HepG2 (cell line): Measurements from ENCODE around the gene SPC24. TPM values are rescaled to one million over a fixed set of nuclear protein-coding genes. Genes with fewer than 3 reads are reported as not detected.

Source experiments
- CREB1 ChIP-seq, 2 experiments: fragments of 450-650 bp in 1 of 2; IDR thresholded peaks; 2 replicates each; pipeline ENCODE4 v1.6.1; 2016 to 2017; ENCODE audit warnings: control low read depth in 1 of 2, mild to moderate bottlenecking in 1 of 2, missing compliant biosample characterization in 1 of 2, missing genetic modification characterization in 1 of 2
- HMGXB4 ChIP-seq, 2 experiments: sonication (generic) in 1 of 2; formaldehyde crosslinking in 1 of 2; IDR thresholded peaks; 2 replicates each; pipeline versions ENCODE4 v1.4.0 to v1.6.1; 2018 to 2020; ENCODE audit warnings: missing genetic modification reagents in 2 of 2, borderline replicate concordance in 1 of 2, low read depth in 1 of 2, mild to moderate bottlenecking in 1 of 2, missing biosample characterization in 1 of 2
- MBD4 ChIP-seq: IDR thresholded peaks from 2 replicates; pipeline ENCODE4 v1.6.1; 2012; ENCODE audit warnings: low read length, inconsistent platforms, borderline replicate concordance
- MNT ChIP-seq: fragments of 450-650 bp; IDR thresholded peaks from 2 replicates; pipeline ENCODE4 v1.6.1; 2016
- MTA1 ChIP-seq: sonication (generic); formaldehyde crosslinking; IDR thresholded peaks from 2 replicates; pipeline ENCODE4 v1.4.0; 2020; ENCODE audit warnings: missing genetic modification reagents, mild to moderate bottlenecking, borderline replicate concordance
- RXRA ChIP-seq: sonication (generic); formaldehyde crosslinking; IDR thresholded peaks from 2 replicates; pipeline ENCODE4 v1.5.1; 2020; ENCODE audit warnings: missing genetic modification reagents
- RXRB ChIP-seq: IDR thresholded peaks from 2 replicates; pipeline ENCODE4 v1.6.1; 2016; ENCODE audit warnings: borderline replicate concordance, missing genetic modification reagents, missing compliant biosample characterization
- SCMH1 ChIP-seq: sonication (generic); formaldehyde crosslinking; IDR thresholded peaks from 2 replicates; pipeline ENCODE4 v1.9.0; 2021; ENCODE audit warnings: missing genetic modification reagents, mild to moderate bottlenecking, borderline replicate concordance
- SMAD3 ChIP-seq: sonication (generic); formaldehyde crosslinking; IDR thresholded peaks from 2 replicates; pipeline ENCODE4 v1.4.0; 2020; ENCODE audit warnings: missing genetic modification reagents
- SRY ChIP-seq: sonication (generic); formaldehyde crosslinking; IDR thresholded peaks from 2 replicates; pipeline ENCODE4 v1.8.0; 2022; ENCODE audit warnings: mild to moderate bottlenecking, missing genetic modification reagents
- SSRP1 ChIP-seq: IDR thresholded peaks from 2 replicates; pipeline ENCODE4 v1.6.1; 2016; ENCODE audit warnings: control low read depth
- ZC3H4 ChIP-seq: sonication (generic); formaldehyde crosslinking; IDR thresholded peaks from 2 replicates; pipeline ENCODE4 v1.4.0; 2020; ENCODE audit warnings: missing genetic modification reagents, borderline replicate concordance
- ZNF30 ChIP-seq: sonication (generic); formaldehyde crosslinking; IDR thresholded peaks from 2 replicates; pipeline ENCODE4 v1.5.0; 2020; ENCODE audit warnings: mild to moderate bottlenecking, missing genetic modification reagents
- ZNF407 ChIP-seq: sonication (generic); formaldehyde crosslinking; IDR thresholded peaks from one replicate; pipeline ENCODE4 v1.5.1; 2020; ENCODE audit warnings: mild to moderate bottlenecking, missing genetic modification reagents; ENCODE audit errors: not compliant biosample characterization
- ZNF639 ChIP-seq: conservative IDR thresholded peaks from 2 replicates; pipeline ENCODE4 v1.6.1; 2018; ENCODE audit warnings: missing genetic modification reagents
- ZNF644 ChIP-seq: IDR thresholded peaks from 2 replicates; pipeline ENCODE4 v1.6.1; 2016; ENCODE audit warnings: low read depth
- polyA plus RNA-seq, 8 experiments: library from polyadenylated mRNA; depleted of rRNA in 3 of 8; stranded (reverse) in 7 of 8; unstranded in 1 of 8; fragments of >200 nt; fragmentation: Illumina TruSeq in 4 of 8; extraction: Trizol in 4 of 8; gene quantifications; 2 replicates each; pipeline versions ENCODE4 v1.2.1 to v1.2.3, GENCODE V29; 2011 to 2016; ENCODE audit warnings: low read depth in 4 of 8, missing spikeins in 1 of 8, mixed read lengths in 1 of 8; ENCODE audit not compliant: insufficient read depth in 1 of 8
- total RNA-seq, 5 experiments: library from RNA; depleted of rRNA; stranded (reverse); fragments of >200 nt; fragmentation: Illumina TruSeq; extraction: Trizol; gene quantifications; 2 replicates each; pipeline ENCODE4 v1.2.3, GENCODE V29; 2016; ENCODE audit warnings: low read depth in 1 of 5

SPC24 gene
- total and polyA plus RNA-seq, 2 of the 13 experiments (the other 11 are each of a cell fraction or from before 2014, with no cell fraction given): 10.0 to 46.2 TPM

- peak; percentile 25 for TF ChIP-seq ZNF407 (CRISPR knock-in tag)
- 0 out of 2 replicates have a peak, but pooled peaks have one; percentile 41 for TF ChIP-seq SRY (CRISPR knock-in tag)
- peak; percentile 42; the same call in 1 of the 2 replicates for TF ChIP-seq RXRB
- peak; percentile 56 to 70; a peak in 3 of 4 replicates for TF ChIP-seq HMGXB4 (CRISPR knock-in tag; IDR thresholded peaks at IDR 0.05; ENCODE audit: borderline replicate concordance in 1 of 2, low read depth in 1 of 2)
- TF ChIP-seq SMAD3 (CRISPR knock-in tag): 0 out of 2 replicates have a peak, but pooled peaks have one; percentile 26
- peak; percentile 45; the same call in 1 of the 2 replicates for TF ChIP-seq ZNF644 (CRISPR knock-in tag)
- no peak for TF ChIP-seq CREB1 (IDR thresholded peaks at IDR 0.05)
- TF ChIP-seq CREB1 (CRISPR knock-in tag; IDR thresholded peaks at IDR 0.05): no peak
- no peak for TF ChIP-seq ZNF30 (CRISPR knock-in tag)
- TF ChIP-seq SSRP1 (CRISPR knock-in tag): 0 out of 2 replicates have a peak, but pooled peaks have one; percentile 59
- TF ChIP-seq MTA1 (CRISPR knock-in tag): peak; percentile 85; the same call in 1 of the 2 replicates
- no peak for TF ChIP-seq ZNF639 (CRISPR knock-in tag)
- no peak for TF ChIP-seq SCMH1 (CRISPR knock-in tag)
- no peak for TF ChIP-seq MNT
- TF ChIP-seq MBD4: no peak
- TF ChIP-seq ZC3H4 (CRISPR knock-in tag): no peak
- TF ChIP-seq RXRA (CRISPR knock-in tag): peak; percentile 73
These were observed 24.6 kb downstream of the SPC24 start (continued) for GRCh38 chr19:11130824-11131455.
